HG03039 (cell line): ENCODE measurements around the gene MCF2L2.

ENCODE experiments used
- ATAC-seq: cut with Tn5 transposase; IDR thresholded peaks from one replicate; pipeline ENCODE4 v1.9.1; 2021; ENCODE audit warnings: mild to moderate bottlenecking, moderate library complexity; ENCODE audit not compliant: unreplicated experiment

Gene MCF2L2

DNA sequence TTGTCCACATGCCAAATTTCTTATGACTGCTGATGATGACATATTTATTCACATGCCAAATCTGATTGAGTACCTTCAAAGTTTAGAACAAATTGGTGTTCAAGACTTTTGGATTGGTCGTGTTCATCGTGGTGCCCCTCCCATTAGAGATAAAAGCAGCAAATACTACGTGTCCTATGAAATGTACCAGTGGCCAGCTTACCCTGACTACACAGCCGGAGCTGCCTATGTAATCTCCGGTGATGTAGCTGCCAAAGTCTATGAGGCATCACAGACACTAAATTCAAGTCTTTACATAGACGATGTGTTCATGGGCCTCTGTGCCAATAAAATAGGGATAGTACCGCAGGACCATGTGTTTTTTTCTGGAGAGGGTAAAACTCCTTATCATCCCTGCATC, 158.1 kb downstream of the MCF2L2 start:
- ATAC-seq, result no peak

DNA sequence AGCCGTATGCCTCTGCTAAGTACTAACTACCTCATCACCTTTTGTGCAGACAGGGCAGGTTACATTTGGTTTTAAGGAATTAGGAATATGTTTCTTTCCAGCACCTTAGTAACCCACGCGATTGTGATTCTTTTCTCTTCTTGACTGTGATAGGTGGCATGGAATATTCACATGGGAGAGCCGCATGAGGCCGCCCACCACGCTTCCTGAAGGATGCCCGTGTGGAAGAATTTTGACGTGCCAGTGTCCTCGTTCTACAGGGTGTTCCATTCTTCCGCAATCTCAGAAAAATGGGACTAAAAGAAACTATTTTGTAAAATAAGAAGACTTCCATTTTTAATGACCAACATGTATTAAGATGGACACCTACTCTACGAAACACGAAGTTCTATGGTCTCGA, 159.1 kb downstream of the MCF2L2 start:
- ATAC-seq, result no peak

DNA sequence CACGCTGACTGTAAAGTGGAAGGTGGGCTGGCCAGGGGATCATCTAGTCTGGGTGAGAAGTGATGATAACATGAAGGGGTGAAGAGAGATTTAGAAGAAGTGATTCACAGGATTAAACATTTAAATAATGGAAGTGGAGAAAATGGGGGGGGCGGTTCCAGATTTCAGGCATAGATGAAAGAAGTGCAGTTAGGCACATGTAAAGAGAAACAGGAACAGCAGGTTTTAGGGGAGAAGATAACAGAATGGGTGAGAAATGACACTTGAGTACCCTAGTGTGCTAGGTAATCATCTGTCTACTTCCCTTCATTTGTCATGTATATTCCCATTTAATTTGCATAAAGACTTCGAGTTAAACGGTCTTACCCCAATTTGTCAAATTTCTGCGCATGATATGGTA, 160.1 kb downstream of the MCF2L2 start:
- no peak for ATAC-seq

DNA sequence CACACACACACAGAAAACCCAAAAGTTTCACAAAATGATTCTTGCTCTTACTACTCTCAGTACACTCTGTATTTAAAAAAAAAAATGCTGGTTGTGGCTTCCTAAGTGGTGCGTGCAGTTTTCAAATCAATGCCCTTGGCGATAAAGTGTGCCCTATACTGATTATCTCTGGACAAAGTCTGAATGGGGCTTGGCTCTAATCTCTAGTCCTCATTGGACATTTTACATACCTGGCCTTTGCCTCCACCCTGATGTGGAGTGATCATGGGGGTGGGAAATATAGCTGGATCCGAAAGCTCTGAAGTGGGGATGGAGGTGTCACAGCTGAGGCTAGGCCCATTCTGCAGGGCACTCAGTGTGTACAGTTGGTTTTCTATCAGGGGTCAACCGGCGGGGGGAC, 161.3 kb downstream of the MCF2L2 start:
- ATAC-seq, result no peak

DNA sequence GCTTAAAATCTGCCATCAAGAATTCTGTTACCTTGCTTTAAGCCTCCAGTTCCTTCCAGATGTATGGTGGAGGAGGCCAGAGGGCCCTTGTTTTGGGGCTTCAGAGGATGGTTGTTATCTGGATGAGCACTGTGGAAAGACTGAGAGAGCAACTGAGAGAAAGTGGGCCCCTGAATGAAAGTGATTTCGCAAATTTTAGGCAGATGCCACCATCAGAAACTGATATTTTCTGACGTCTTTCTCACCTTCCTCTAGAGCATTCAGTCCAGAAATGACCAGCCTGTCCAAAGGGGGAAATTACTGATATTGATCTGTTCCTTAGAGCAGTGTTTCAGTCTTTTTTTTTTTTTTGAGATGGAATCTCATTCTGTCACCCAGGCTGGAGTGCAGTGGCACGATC, 162.0 kb downstream of the MCF2L2 start:
- ATAC-seq, result no peak

DNA sequence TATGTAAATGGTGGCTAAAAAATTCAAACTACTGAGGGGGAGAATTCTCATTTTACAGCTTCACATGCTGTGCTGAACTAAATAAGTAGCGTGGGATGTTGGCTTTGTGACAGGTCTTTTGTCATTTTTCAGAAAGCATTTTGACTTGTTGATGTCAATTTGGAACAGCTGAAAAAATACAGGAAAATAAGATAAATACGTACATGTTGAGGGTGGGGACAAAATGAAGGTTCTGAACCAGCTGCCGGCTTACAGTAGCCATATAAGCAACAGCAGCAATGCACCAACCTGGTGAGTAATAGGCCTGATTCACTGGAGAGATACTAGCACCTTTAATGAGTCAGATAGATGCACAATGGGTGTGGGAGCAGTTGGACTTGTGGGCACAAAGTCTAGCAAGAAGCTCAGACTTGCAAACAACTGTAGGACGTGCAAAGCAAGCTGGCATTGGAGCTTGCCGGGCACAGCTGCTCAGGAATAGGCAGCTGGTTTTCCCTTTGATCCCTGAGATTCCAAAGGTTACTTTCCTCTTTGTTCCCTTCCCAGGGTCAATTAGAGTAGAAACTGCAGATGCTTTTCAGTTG, 162.5 kb downstream of the MCF2L2 start:
- ATAC-seq, result no peak

DNA sequence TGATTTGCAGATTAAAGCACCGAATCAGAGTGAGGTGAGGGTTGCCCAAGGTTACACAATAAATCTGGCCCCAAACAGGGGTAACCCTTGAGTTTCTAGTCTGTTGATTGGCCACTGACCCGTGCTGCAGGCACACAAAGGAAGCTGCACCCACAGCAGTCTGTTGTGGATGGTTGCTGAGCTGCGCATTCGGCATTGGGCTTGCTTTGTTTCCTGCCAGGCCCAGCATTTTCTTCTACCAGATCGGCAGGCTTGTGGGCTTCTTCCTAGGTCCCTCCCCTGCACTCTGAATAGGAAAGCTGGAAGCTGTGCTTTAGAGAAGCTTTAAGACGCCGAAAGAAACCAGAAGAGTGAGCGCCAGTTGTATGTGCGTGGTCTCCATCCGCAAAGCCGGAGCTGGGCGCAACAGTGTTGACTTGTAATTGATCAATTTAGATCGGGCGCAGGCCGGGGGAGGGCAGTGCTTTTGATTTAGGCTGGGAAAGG, 163.2 kb downstream of the MCF2L2 start:
- no peak for ATAC-seq

DNA sequence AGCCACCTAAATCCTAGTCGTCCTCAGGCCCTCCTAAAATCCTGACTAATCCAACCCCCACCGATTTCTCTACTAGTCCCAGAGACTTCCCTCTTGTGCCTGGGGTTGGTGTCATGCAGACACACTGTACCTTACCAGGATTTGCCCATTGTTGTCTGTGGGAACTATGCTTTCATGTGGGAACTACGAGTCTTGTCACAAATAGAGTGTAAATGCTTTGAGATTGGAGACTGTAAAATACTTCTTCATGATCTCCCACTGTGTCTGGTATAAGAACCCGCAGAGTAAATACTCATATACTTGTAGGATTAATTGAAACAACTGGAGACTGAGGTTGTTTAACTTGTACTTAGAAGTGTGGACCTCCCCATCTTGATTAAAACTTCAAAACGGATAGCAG, 164.2 kb downstream of the MCF2L2 start:
- no peak for ATAC-seq

DNA sequence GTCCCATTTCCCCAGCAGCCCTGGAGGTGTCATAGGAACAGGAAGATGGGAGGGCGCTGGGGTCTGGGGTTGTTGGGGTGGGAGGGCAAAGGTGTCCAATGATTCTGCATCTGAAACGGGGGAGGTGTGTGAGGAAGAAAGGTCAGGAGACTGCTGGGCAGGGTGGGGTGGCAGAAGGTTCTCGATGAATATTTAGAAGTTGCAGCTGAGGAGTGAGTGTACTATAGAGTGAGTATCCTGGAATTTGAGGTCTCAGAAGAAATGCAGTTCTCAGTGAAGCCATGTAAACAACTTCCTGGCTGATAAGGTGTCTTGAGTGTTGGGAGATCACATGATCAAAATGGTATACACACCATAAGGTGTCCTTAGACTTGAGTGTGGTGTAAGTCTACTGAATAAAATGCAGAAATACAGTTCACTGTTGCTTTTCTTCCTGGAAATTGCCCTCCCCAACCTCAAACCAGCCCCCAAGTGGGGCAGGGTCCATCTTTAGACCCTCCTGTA, 165.5 kb downstream of the MCF2L2 start:
- ATAC-seq, result no peak

DNA sequence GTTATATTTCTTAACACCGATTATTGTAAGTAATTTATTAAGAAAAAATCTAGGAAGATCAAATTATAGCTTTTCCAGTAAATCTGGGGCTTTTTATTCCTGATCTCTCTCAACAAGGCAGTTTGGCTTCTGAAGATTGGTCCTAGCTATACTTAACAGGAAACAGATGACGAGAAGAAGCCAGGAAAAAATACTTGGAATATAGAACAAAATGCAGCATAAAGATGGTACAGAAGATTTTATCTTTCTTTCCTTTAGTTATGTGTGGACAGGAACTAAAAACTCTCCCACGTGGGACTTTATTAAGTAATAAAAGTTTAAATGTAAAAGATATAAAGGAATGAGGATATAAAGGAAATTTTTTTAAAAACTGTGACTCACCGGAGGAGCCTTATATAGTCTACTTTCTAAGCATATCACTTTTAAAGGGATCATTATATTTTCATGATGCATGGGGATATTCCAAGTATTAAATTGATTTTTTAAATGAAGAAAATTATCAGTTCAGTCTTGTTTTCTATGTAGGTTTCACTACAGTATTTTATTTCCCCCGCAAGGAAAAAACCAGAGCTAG, 167.2 kb downstream of the MCF2L2 start:
- ATAC-seq, result no peak

DNA sequence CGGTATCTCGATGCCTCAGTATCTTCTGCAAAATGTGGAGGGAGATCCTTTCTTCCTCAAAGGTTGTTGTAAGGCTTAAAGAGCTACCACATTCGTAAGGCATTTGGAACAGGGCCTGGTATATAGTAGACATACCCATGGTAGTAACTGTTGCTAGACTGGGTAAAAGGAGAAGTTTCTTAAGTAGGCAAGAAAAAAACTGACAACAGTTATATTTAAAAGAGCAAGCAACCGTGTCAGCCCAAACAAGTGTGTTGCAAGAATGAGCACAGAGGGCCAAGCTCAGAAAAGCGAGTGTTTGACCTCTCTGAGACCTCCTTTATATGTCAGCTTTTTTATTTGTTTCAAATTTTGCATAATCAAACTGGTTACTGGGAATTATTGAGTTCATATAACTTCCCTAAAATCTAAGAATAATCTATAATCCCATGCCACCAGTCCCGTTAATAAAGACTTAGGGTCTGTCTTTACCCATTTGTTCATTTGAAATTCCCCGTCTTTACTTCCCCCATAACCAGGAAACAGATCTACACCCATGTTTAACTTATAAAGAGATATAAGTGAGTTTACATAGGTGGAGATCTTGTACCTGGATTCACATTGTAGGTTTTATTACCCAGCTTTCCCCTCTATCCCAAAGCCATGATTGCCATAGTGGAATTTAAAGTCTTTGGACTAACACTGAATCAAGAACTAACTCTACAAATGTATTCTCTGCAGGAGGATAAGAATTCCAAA, 168.1 kb downstream of the MCF2L2 start:
- no peak for ATAC-seq

DNA sequence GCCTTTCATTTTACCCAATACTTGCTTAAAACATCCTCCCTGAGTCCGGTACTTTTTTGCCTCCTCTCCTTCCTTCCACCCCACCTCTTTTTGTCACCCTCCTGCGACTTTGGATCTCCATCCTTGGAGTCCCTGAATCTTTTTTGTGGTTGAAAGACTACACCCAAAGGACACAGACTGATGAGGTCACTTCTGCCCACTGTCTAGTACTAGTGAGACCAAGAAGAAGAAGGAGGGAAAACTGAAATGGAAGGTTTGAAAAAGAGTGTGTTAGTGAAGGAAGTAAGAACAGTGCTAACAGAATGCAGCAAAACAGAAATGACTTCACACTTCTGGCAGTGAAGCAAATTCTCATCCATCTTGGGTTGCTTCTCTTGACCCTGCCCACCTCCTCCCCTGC, 168.8 kb downstream of the MCF2L2 start:
- ATAC-seq, result no peak

DNA sequence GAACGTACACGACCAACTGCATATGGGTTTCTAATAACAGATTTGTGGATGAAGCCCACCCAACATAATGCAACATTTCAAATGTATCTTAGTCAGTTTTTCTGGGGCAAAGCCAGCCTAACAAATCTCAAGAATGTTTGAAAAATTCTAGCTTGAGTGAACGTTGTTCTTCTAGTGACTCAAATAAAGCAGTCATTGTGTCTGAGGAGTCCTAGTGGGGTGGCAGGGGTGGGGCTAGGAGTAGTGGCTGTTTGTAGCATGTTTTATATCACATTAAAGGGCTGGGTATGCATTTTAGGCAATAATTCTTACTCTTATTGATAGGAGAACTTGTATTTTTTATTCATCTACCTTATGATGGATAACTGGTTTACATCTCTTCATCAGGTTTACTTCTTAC, 169.3 kb downstream of the MCF2L2 start:
- ATAC-seq, result no peak

DNA sequence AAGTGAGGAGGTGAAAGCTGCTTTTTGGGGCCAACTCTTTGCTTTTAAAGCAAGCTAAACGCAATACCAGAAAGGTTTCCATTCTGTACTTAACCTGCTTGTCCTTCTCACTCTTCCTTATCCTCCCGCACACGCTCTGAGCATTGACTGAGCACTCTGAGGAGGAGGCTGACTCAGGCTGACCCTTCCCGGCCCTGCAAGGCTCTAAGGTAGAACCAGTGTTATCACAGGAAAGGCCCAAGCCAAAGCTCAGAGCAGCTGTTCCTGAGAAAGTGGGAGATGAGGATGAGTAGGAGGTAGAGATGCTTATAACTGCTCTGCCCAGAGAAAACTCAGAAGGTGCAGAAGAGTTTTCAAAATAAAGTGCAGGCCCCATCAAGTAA, 173.1 kb downstream of the MCF2L2 start:
- ATAC-seq, result no peak

DNA sequence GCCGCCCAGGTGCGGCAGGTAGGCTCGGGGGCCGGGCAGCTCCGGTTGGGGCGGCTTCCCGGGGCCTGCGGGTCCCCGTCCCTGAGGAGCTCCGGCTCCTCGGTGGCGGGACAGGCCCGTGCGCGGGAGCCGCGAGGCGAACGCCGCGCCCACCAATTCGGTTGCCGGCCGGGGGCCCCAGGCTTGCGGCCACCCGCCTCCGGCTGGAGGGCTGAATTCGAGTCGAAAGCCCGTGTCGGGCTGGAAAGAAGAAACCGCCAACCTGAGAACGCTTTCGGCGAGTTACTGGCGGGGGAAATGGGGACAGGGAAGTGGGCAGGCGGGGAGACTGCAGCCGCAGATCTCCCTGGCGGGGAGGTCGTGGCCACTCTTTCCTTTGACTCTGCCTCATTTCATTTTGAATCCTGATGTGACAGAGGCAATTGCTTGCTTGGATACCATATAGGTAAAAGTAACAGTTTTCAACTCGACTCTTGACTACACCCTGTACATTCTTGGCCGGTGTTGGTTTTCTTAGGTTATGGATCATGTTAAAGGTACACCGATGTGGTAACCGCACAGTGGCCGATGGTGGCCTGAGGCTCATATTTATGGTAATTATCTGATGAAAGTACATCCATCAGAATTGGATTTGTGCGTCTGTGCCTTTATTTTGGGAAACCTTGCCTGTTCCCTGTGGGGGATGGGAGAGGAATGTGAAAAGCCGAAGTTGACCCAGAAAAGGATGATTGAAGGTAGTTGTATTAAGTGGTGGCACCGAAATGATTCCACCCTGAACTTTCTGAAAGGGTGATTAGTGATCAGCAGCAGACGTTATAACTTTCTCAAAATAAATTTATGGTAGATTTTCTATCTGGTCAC, 173.7 kb downstream of the MCF2L2 start:
- ATAC-seq, result no peak

DNA sequence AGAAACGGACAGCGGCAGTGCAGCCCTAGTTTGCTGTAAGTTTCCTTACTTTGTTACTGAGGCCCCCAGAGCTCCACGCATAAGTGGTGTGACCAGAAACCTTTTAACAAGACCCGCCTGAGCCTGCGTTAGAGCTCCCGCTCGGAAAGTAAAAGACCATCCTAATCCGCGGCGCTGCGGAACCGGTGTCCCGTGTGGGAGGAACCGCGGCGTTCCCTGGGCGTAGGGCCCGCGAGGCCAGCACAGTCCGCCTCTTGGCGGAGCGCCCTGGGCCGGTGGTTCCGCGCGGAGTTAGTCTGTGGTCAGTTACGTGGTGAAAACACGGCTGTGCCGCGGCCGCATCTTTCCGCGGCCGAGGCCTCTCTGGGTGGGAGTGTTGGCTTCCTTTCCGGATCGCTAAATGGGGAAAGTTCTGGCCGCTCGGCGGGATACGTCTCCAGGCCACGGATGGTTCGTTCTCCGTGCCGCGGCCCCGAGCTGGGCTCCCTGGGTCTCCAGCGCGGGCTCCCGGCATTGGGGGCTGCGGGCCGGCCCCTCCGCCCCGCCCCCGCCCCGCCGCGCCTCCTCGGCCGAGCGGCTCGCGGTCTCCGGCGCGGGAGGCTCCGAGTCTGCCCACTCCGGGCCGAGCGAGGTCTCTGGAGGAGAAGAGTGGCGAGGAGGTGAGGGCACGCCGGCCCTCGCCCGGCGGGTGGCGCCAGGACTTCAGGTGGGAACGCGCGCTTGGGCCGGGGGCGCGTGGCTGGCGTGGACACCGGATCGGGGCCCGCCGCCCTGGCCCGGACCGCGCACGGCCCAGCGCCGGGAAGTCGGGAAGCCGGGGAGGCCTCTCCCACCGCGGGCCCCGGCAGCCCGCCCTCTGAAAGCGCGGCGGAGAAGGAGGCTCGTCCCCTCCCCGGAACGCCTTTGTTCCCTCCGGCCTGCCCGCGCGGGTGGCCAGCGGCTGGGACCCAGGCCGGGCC, 174.6 kb downstream of the MCF2L2 start:
- no peak for ATAC-seq

DNA sequence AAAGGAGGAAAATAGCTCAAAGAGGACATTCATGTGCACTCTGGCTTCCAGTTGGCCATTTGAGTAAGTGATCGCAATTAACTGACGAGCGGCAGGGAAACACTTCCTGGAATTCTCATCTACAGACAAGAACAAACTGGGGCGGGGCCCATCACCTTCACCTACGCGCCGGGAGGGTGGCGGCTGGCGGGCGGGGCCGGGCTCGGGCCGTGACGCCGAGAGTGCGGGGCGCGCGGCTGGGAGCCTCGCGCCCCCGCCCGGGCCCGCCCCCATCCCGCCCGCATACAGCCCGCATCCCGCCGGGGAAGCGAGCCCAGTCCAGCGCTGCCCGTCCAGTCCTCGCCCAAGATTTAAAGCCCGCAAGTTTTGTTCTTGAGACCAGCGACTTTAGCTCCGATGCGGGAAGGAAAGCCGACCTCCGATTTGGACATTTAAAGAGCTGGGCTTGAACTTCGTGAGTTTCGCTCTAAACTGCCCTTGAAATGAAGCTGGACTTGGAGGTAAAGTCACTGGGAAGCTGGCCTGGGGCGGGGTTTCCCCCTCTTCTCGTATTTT, 175.4 kb downstream of the MCF2L2 start, which contains the start of gene B3GNT5:
Gene B3GNT5, plus strand, starts transcription at position 281 of the 555 bp plus-strand sequence. CDS start 16,546 bp downstream, outside the sequence.
- no peak for ATAC-seq

DNA sequence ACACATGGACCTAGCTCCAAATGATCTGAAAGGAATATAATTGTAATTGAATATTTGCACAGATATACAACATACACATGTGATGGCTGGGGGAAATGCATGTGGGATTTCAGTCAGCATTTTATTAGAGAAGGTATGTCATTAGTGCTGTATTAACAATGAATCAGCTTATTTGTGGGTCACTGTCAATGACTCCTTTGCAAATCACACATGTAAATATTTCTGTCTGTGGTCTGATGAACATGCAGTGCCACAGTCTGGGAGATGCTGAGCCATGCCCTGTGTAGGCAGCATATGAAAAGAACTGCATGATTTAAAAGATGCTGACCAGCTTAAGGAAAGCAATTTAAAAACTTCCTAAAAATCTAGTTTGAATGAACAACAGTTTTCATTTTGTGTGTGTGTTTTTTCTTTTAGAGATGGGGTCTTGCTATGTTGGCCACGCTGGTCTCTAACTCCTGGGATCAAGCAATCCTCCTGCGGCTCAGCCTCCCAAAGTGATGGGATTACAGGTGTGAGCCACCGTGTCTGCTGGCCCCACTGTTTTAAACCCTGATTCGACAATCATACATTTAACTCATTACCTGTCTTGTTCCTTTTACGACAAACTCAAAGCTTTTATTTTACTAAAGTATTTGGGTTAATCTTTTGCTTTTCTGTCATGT, 176.2 kb downstream of the MCF2L2 start:
- no peak for ATAC-seq
